GM18505 (cell line): ENCODE measurements around the gene USP38.

Source experiments
- ATAC-seq: cut with Tn5 transposase; IDR thresholded peaks from one replicate; pipeline ENCODE4 v1.9.1; 2021; ENCODE audit not compliant: unreplicated experiment
- POLR2A ChIP-seq: IDR thresholded peaks from 4 replicates; pipeline ENCODE4 v1.6.1; 2011; ENCODE audit warnings: borderline replicate concordance; ENCODE audit not compliant: insufficient read depth, insufficient read length; ENCODE audit errors: extremely low read depth

Gene USP38

DNA sequence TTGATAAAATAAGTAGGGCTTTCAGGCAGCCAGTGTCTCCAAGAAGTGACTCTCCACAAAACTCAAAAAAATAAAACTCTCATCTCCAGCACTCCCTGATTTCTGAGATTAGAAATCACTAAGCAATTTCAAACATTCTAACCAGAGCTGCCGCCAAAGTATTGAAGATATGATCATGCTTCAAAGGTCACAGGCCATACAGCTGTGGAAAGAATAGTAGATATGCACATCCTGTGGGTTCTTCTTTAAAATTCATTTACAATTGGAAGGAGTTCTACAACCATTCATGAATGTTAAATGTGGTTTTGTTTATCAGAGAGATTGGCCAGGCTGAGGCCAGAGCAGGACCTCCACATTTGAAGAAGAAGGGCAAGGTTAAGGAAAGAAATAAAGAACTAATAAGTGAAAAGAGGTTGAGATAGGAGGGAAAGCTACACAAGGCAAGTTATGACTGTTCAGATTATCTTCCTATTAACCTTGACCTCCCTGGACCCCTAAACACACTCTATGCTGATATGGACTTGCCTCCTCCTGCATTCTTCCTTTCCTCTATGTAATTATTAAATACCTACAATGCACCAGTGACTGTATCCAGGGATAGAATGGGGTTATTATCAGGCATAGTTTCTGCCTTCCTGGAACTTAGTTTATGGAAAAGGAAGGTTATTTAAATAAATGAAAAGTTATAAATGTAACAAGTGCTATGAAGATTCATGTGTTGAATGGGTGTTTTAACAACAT, 56.4 kb downstream of the USP38 start:
- ATAC-seq, result no peak
- TF ChIP-seq POLR2A, result no peak

DNA sequence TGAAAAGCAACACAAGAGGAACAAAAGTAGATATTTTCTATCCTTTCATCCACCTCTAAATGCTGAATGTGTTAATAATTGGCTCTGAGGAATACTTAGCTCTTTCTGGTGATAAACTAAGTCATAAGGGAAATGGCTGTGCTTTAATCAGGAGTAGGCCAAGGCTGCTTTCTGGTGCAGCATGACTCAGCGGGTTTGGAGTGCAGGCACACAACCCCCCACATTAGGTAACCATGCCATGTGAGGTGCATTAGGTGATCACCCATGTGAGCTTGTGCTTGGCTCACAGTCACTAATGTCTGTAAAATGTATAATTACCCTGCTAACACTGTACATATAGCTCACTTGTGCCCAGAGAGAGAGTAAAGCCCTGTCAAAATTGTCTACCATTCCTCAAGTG, 57.2 kb downstream of the USP38 start:
- TF ChIP-seq POLR2A, result no peak
- no peak for ATAC-seq

GRCh38 chr4:143243041-143243440, 58.3 kb downstream of the USP38 start:
- no peak for ATAC-seq

DNA sequence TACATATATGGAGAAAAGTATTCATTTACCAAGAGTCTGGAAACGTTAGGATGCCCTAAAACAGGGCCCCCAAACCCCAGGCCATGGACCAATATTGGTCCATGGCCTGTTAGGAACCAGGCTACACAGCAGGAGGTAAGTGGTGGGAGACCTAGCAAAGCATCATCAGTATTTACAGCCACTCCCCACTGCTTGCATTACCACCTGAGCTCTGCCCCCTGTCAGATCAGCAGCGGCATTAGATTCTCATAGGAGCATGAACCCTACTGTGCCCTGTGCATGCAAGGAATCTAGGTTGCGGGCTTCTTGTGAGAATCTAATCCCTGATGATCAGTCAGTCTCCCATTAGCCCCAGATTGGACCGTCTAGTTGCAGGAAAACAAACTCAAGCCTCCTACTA, 62.3 kb downstream of the USP38 start:
- ATAC-seq, result no peak
- no peak for TF ChIP-seq POLR2A

More at GRCh38 chr4:143243041-143243440, 58.3 kb downstream of the USP38 start:
- TF ChIP-seq POLR2A, result no peak

GRCh38 chr4:143247866-143248265, 63.1 kb downstream of the USP38 start:
- ATAC-seq, result no peak
- TF ChIP-seq POLR2A, result no peak

GRCh38 chr4:143248827-143249226, 64.1 kb downstream of the USP38 start:
- ATAC-seq, result no peak
- no peak for TF ChIP-seq POLR2A

- no peak for TF ChIP-seq POLR2A
- ATAC-seq, result no peak
These were observed 65.9 kb downstream of the USP38 start for GRCh38 chr4:143250617-143251016.

- ATAC-seq, result no peak
- no peak for TF ChIP-seq POLR2A
These were observed 66.6 kb downstream of the USP38 start for GRCh38 chr4:143251348-143251747.

DNA sequence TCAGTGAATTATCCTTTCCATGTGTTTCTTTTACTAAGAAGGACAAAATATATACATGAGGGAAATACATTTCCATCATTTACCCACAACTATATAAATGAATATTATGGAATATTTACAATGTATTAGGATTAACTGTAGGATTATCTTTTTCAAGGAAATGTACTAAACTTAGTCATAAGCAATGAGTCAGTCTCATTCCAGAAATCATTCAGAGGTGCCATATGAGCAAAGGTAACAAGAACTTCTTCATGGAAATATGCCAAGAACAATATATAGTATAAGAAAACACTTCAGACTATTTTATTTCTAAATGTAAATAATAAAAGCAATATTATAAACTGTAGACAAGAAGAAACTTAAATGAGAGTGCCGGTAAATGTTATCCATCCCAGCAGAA, 67.1 kb downstream of the USP38 start:
- no peak for TF ChIP-seq POLR2A
- ATAC-seq, result no peak

DNA sequence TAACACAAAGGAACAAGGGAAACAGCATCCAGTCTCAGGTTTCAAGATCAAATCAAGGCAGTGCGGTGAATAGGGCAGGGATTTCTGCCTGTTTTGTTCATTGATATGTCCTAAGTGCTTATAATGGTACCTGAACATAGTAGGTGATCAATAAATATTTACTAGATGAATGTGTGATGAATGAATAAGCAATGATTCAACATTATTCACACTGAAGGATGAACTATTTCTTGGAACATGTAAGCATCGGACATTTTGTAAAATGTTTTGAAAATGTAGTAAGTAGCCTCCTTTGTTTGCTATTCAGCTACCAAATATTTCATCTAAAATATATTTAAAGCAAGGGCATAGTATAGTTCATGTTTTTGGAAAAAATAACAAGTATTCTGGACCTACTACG, 67.8 kb downstream of the USP38 start:
- TF ChIP-seq POLR2A, result no peak
- no peak for ATAC-seq

GRCh38 chr4:143253166-143253565, 68.4 kb downstream of the USP38 start:
- no peak for ATAC-seq
- TF ChIP-seq POLR2A, result no peak

- no peak for TF ChIP-seq POLR2A
- ATAC-seq, result no peak
These were observed 69.9 kb downstream of the USP38 start for GRCh38 chr4:143254491-143255226.

DNA sequence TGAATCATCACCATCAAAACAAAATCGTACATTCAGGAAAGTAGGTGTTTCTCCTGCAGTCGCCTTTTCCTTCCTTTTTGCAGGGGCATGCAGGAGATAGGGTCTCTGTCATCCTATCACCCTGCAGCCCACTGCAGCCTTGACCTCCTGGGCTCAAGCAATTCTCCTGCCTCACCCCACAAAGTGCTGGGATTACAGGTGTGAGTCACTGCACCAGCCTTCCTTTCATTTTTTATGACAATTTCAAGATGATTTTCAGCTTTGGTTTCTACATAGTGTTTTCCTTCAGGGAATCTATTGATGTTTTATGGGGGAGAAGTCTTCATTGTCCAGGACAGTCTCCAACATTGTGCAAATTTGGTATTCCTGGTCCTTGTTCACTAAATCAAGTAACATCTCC, 71.7 kb downstream of the USP38 start:
- no peak for ATAC-seq

GRCh38 chr4:143257356-143257755, 72.6 kb downstream of the USP38 start:
- no peak for TF ChIP-seq POLR2A
- no peak for ATAC-seq

More for the DNA sequence above, 71.7 kb downstream of the USP38 start:
- TF ChIP-seq POLR2A, result no peak
